Measurements from ENCODE around the gene GRPEL2.

GRPEL2 gene

DNA sequence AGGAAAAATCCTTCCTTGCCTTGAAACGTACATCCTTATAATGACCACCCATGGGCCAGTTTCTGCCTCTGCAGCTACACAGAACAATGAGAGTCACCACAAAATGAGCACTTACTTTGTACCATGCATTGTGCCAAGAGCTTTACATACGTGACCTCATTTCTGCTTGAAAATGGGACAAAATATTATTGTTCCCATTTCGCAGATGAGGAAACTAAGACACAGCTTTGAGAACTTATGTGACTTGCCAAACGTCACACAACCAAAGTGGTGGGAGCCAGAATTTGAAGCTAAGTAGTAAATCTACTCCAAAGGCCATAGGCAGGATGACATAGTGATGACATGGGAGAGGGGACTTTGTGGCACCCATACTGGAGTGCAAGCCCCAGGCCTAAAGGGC is 34.8 kb upstream of the GRPEL2 start:
- no peak overlapping the region for H3K4me3 ChIP-seq (replicated peaks; ENCODE audit: low read depth, low read length)
- TF ChIP-seq, protein P1, sequence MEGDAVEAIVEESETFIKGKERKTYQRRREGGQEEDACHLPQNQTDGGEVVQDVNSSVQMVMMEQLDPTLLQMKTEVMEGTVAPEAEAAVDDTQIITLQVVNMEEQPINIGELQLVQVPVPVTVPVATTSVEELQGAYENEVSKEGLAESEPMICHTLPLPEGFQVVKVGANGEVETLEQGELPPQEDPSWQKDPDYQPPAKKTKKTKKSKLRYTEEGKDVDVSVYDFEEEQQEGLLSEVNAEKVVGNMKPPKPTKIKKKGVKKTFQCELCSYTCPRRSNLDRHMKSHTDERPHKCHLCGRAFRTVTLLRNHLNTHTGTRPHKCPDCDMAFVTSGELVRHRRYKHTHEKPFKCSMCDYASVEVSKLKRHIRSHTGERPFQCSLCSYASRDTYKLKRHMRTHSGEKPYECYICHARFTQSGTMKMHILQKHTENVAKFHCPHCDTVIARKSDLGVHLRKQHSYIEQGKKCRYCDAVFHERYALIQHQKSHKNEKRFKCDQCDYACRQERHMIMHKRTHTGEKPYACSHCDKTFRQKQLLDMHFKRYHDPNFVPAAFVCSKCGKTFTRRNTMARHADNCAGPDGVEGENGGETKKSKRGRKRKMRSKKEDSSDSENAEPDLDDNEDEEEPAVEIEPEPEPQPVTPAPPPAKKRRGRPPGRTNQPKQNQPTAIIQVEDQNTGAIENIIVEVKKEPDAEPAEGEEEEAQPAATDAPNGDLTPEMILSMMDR (IDR thresholded peaks at IDR 0.05; ENCODE audit: low read length, missing control alignments), result no peak
- DNase-seq (ENCODE audit: low read depth), result no peak

DNA sequence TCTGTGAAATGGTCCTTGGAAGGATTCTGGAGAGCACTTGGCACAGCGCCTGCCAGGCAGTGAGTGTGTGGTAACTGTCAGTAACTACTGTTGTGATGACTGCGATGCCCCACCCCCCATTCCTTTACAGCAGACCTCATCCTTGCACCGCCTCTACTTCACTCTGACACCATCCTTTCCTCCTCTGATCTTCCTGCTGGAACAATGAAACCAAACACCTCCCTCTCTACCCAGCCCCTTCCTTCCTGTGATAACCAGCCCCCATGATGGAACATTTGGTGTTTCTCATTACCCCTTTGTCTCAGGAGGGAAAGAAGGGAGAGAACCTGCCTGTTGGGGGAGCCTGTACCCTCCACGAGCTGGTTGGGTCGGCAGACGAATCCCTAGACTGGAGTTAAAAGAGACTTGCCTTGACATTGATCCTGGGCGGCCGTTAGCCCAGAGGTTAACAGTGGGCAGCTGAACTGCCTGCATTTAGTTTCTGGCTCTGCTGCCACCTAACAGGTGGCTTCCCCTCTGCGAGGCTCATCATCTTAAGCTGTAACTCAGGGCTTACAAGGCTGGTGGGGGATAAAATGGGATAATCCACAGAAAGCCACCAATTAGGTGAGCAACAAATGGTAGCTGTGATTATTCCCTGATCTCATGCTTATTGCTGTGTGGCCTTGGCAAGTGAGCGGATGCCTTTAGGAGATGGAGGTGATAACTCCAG is 34.2 kb upstream of the GRPEL2 start:
- peak; percentile 94 for DNase-seq (ENCODE audit: low read depth)
- TF ChIP-seq, protein P1 (IDR thresholded peaks at IDR 0.05; ENCODE audit: low read length, missing control alignments), result no peak
- H3K4me3 ChIP-seq (replicated peaks; ENCODE audit: low read depth, low read length), result no peak overlapping the region

- no peak overlapping the region for H3K4me3 ChIP-seq (replicated peaks; ENCODE audit: low read depth, low read length)
- TF ChIP-seq, protein P1 (IDR thresholded peaks at IDR 0.05; ENCODE audit: low read length, missing control alignments), result no peak
- no peak for DNase-seq (ENCODE audit: low read depth)
These were observed 32.0 kb upstream of the GRPEL2 start for GRCh38 chr5:149313151-149313841.

- TF ChIP-seq, protein P1 (IDR thresholded peaks at IDR 0.05; ENCODE audit: low read length, missing control alignments), result no peak
- DNase-seq (ENCODE audit: low read depth), result no peak
- no peak overlapping the region for H3K4me3 ChIP-seq (replicated peaks; ENCODE audit: low read depth, low read length)
These were observed 30.7 kb upstream of the GRPEL2 start for GRCh38 chr5:149314571-149315111.

DNA sequence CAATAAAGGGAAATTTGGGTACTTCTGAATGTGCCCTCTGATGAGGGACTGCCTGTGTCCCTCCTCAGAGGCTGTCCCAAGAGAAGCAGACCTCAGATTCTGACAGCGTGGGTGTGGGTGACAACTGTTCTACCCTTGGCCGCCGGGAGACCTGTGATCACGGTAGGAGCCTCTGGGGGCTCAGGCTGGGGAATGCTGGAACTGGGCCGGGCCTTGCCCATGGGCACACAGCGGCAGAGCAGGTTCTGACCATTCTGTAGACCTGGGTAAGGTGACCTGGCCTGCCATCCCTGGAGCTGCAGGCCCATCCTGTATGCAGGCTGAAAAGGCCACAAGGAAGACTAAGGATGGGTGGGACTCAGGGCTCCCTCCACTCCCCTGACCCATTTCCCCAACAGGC is 29.5 kb upstream of the GRPEL2 start:
- H3K4me3 ChIP-seq (replicated peaks; ENCODE audit: low read depth, low read length), result no peak overlapping the region
- TF ChIP-seq, protein P1 (IDR thresholded peaks at IDR 0.05; ENCODE audit: low read length, missing control alignments), result no peak
- no peak for DNase-seq (ENCODE audit: low read depth)

DNA sequence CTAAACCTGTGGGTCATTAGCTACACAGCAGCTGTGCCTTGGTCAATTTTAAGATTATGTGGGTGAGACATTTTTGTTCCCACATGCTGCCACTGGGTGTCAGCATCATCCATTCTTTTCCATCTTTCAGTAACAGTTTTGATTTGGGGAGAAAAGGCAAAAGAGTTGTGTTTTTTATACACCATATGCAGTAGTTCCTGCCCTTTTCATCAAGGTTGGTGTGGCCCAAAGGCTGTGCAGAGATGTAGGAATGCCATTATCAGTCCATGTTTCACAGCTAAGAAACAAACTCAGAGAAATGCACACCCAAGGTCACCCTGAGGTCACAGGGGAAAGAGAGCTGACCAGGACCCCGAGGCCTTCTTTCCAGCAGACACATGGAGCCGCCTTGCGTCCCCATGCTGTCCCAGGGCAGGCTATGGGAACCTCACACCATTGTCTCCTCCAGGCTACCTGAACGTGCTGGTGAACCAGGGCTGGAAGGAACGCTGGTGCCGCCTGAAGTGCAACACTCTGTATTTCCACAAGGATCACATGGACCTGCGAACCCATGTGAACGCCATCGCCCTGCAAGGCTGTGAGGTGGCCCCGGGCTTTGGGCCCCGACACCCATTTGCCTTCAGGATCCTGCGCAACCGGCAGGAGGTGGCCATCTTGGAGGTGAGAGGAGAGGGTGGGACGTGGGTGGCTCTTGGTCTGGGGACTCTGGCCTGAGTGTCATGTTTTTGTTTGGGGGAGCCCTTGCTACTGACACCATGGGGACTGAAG is 27.8 kb upstream of the GRPEL2 start:
- TF ChIP-seq, protein P1 (IDR thresholded peaks at IDR 0.05; ENCODE audit: low read length, missing control alignments), result peak; percentile 70
- no peak overlapping the region for H3K4me3 ChIP-seq (replicated peaks; ENCODE audit: low read depth, low read length)
- DNase-seq (ENCODE audit: low read depth), result peak; percentile 72
